HFFc6 (cell line): ENCODE data around the gene ZNF585A. TPM values are rescaled to one million over a fixed set of nuclear protein-coding genes. Genes with fewer than 3 reads are reported as not detected.

ENCODE experiments used
- DNase-seq: peaks from one replicate; pipeline ENCODE4 v3.0.0-alpha.2; 2018
- H3K27ac Mint-ChIP-seq: 2 replicates; pipeline ENCODE4 v1.8.0; 2020; ENCODE audit warnings: mild to moderate bottlenecking, mixed read lengths
- H3K27me3 Mint-ChIP-seq: 2 replicates; pipeline ENCODE4 v1.8.0; 2021; ENCODE audit warnings: mild to moderate bottlenecking, moderate library complexity, mixed read lengths; ENCODE audit not compliant: insufficient read depth
- H3K36me3 Mint-ChIP-seq: 2 replicates; pipeline ENCODE4 v1.8.0; 2021; ENCODE audit warnings: low read depth, mixed read lengths
- H3K4me1 Mint-ChIP-seq: 2 replicates; pipeline ENCODE4 v1.8.0; 2020; ENCODE audit warnings: low read depth, mixed read lengths
- H3K4me3 Mint-ChIP-seq: 2 replicates; pipeline ENCODE4 v1.8.0; 2020; ENCODE audit warnings: mild to moderate bottlenecking, moderate library complexity, mixed read lengths
- H3K9me3 Mint-ChIP-seq: 2 replicates; pipeline ENCODE4 v1.8.0; 2020; ENCODE audit warnings: mild to moderate bottlenecking, mixed read lengths
- CTCF ChIP-seq: fragments of 200-600 bp; sonication (generic); IDR thresholded peaks from 2 replicates; pipeline ENCODE4 v1.5.0; 2021; ENCODE audit warnings: antibody characterized with exemption, mild to moderate bottlenecking
- long read RNA-seq: library from polyadenylated mRNA; unstranded; transcript quantifications from one replicate; pipeline ENCODE4 v2.0.0, GENCODE V29; 2019
- total RNA-seq, 6 experiments: library from RNA; stranded (reverse); fragmentation: NEBNext Ultra II Directional; extraction: Animal tissue kit (Norgen Biotek cat#: 25700); gene quantifications; 2 replicates in 1 of 6; 3 replicates in 5 of 6; pipeline ENCODE4 v1.2.3, GENCODE V29; 2021

Gene ZNF585A
- 10 to 100 TPM in 3 of 6 experiments, 1 to 10 TPM in 3; 9.0 to 12.8 (median 10.1) TPM for total RNA-seq
- long read RNA-seq, full-length matches to known transcripts: 9 of 10 reads
- long read RNA-seq, partial matches to known transcripts: 0 of 10 reads
- long read RNA-seq, other reads (novel, unspliced or antisense): 1 of 10 reads

DNA sequence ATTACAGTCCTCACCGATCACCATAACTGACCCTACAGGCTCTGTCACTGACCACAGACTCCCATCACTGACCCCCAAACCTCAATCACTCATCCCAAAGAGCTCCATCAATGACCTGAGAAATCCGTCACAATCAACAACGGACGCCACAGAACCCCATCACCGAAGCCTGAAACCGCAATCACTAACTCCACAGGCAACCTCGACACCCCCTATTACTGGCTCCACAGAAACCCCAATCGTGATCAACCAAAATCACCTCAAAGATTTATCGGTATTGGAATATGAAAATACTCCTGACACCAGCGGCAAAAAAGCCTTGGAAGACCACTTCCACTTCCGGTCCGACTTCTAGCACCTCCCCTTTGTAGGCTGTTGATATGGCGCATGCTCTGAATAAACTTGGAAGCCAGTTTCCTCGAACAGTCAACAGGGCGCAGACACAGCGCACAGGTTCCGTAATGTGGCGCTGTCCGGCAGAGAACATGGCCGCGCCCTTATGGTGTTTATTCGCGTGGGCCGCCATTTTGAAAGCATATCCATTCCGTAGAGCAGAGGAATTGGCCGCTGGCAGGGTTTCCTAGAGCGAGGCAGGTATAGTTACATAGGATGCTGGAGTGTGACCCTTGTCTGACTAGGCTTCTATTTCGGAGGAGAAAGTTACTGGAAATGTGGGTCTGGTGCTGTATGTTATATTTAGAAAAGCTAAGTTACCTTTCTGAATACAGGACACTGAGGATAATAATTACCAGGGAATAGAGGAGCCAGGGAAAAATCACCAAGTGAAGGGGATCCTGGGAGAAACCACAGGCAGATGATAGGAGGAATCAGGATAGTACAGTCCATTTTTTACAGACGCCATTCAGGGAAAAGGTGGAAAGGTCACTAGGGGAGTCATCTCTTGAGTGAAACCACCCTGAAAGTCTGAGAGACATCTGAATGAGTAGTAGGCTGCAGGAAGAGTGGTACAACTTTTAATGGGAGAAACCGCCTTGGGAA lies at the start of gene ZNF585A:
TSS of gene ZNF585A (minus strand) at position 328 of the 999 bp plus-strand sequence. CDS start 2,785 bp downstream, outside the sequence.
- Mint-ChIP-seq H3K27me3 (no peaks in the 10 kb centered on the region; the same call in 1 of the 2 replicates), H3K27ac (no peak within 1 kb of the TSS), H3K9me3 (peaks cover 40% of the 10 kb centered on the region), H3K4me3 (no peak within 1 kb of the TSS), H3K4me1 (no peaks in the 10 kb centered on the region), H3K36me3 (peaks cover 32% of the 10 kb centered on the region)
- peak; percentile 97 for DNase-seq
- TF ChIP-seq CTCF: peak; percentile 59

DNA sequence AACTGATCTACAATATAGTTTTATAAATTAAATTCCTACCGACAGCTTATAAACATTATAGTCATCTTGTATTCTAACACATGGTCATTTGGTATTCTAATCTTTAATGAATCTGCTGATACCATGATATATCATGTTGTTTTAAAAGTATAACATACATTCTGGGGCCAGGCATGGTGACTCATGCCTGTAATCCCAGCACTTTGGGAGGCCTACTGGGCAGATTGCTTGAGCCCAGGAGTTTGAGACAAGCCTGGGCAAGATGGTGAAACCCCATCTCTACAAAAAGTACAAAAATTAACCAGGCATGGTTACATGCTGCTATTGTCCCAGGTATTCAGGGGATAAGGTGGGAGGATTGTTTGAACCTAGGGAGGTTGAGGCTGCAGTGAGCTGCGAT lies 48.6 kb upstream of the ZNF585A start:
- peaks cover 15% of the 10 kb centered on the region for H3K4me1 Mint-ChIP-seq
- no peak overlapping the region for H3K4me3 Mint-ChIP-seq
- no peak overlapping the region for H3K27ac Mint-ChIP-seq
- TF ChIP-seq CTCF: no peak
- DNase-seq: no peak
- H3K27me3 Mint-ChIP-seq: no peaks in the 10 kb centered on the region
- H3K9me3 Mint-ChIP-seq: peaks cover 11% of the 10 kb centered on the region
- peaks cover 58% of the 10 kb centered on the region for H3K36me3 Mint-ChIP-seq

DNA sequence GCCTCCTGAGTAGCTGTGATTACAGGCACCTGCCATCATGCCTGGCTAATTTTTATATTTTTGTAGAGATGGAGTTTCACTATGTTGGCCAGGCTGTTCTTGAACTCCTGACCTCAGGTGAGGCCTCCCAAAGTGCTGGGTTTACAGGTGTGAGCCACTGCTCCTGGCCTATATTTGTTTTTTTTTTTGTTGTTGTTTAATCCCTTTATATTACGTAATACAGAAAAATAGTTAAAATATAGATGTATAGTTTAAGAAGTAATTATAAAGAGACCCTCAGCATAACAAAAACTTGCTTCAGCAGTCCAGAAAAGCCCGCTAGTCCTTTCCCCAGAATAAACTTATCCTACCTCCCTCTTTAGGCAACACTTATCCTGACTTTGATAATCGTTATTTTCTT lies 47.9 kb upstream of the ZNF585A start:
- peaks cover 56% of the 10 kb centered on the region for H3K36me3 Mint-ChIP-seq
- no peak for DNase-seq
- H3K4me3 Mint-ChIP-seq: no peak overlapping the region; the same call in 1 of the 2 replicates
- TF ChIP-seq CTCF: no peak
- no peaks in the 10 kb centered on the region for H3K27me3 Mint-ChIP-seq
- H3K27ac Mint-ChIP-seq: no peak overlapping the region
- peaks cover 14% of the 10 kb centered on the region for H3K9me3 Mint-ChIP-seq
- peaks cover 15% of the 10 kb centered on the region for H3K4me1 Mint-ChIP-seq

DNA sequence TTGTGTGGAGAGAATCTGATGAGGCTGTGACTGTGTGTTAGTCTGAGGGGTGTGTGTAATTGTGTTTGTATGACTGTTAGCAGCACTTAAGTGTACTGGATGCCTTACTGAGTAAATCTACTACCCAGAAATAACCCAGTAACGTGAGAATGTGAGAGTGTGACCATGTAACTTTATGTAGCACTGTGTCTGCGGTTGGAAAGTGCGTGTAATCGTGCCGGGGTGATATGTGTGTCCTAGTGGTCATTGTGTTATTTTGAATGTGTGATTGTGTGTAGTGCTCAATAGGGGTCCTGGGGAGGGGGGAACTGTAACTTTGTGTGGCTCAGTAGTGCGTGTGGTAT lies 46.1 kb upstream of the ZNF585A start:
- H3K4me3 Mint-ChIP-seq: peak overlapping the region; percentile 95
- peak; percentile 18; the same call in 1 of the 2 replicates for TF ChIP-seq CTCF
- no peaks in the 10 kb centered on the region for H3K27me3 Mint-ChIP-seq
- peak; percentile 11 for DNase-seq
- H3K4me1 Mint-ChIP-seq: peaks cover 15% of the 10 kb centered on the region
- H3K9me3 Mint-ChIP-seq: peaks cover 23% of the 10 kb centered on the region
- peaks cover 53% of the 10 kb centered on the region for H3K36me3 Mint-ChIP-seq
- H3K27ac Mint-ChIP-seq: peak overlapping the region; percentile 85

GRCh38 chr19:37217775-37218591 lies 45.5 kb upstream of the ZNF585A start, which contains the start of gene ZNF383:
ZNF383 (plus strand) TSS chr19:37218214; CDS start chr19:37230454, 12,240 bp downstream.
- Mint-ChIP-seq H3K9me3 (peaks cover 21% of the 10 kb centered on the region), H3K27ac (peak within 1 kb of the TSS; percentile 85), H3K36me3 (peaks cover 50% of the 10 kb centered on the region), H3K27me3 (no peaks in the 10 kb centered on the region), H3K4me3 (peak within 1 kb of the TSS; percentile 95), H3K4me1 (peaks cover 15% of the 10 kb centered on the region)
- DNase-seq: peak; percentile 77
- TF ChIP-seq CTCF: no peak
